Thymus (tissue), 11 donors: ENCODE results near the gene UBA52. TPM values are rescaled to one million over a fixed set of nuclear protein-coding genes. Genes with fewer than 3 reads are reported as not detected.
"Not testable (repeated sequence)": the region's sequence is repeated elsewhere in the genome, so short reads cannot be mapped to it uniquely, and the experiment has no call there.

ENCODE experiments used
- DNase-seq, 9 donors: peaks; one replicate each; pipeline ENCODE4 v3.0.0-alpha.2; 2013; ENCODE audit warnings: low spot score in 9 of 9, low read depth in 6 of 9, missing footprints in 1 of 9
- H3K27ac ChIP-seq, 2 donors: one replicate each; pipeline ENCODE4 v1.5.1; 2013; ENCODE audit warnings: control low read depth in 1 of 2, low read depth in 1 of 2, low read length in 1 of 2, mild to moderate bottlenecking in 1 of 2, moderate library complexity in 1 of 2
- H3K27me3 ChIP-seq, 2 donors: one replicate each; pipeline ENCODE4 v1.5.1; 2013; ENCODE audit warnings: low read length in 1 of 2; ENCODE audit not compliant: control insufficient read depth in 2 of 2, insufficient read depth in 1 of 2
- H3K36me3 ChIP-seq, 2 donors: one replicate each; pipeline ENCODE4 v1.5.1; 2013; ENCODE audit warnings: low read length in 1 of 2, mild to moderate bottlenecking in 1 of 2, moderate library complexity in 1 of 2; ENCODE audit not compliant: control insufficient read depth in 2 of 2, insufficient read depth in 2 of 2
- H3K4me1 ChIP-seq, 2 donors: one replicate each; pipeline ENCODE4 v1.5.1; 2013; ENCODE audit warnings: low read length in 2 of 2; ENCODE audit not compliant: control insufficient read depth in 2 of 2, insufficient read depth in 2 of 2
- H3K4me3 ChIP-seq, 2 donors: one replicate each; pipeline ENCODE4 v1.5.1; 2013; ENCODE audit warnings: low read length in 2 of 2, control low read depth in 1 of 2, mild to moderate bottlenecking in 1 of 2
- H3K9me3 ChIP-seq, 2 donors: one replicate each; pipeline ENCODE4 v1.5.1; 2013; ENCODE audit warnings: low read length in 1 of 2, mild to moderate bottlenecking in 1 of 2; ENCODE audit not compliant: control insufficient read depth in 2 of 2, insufficient read depth in 1 of 2
- WGBS: extraction: QIAGEN DNeasy Blood & Tissue Kit; methylation state at CpG from one replicate; pipeline ENCODE4 v1.1.7; 2013; 5-methylcytosine and 5-hydroxymethylcytosine counted together
- polyA plus RNA-seq: library from polyadenylated mRNA; stranded (reverse); fragments of 200-250 nt; gene quantifications from one replicate; pipeline ENCODE4 v1.2.3, GENCODE V29; 2013
- total RNA-seq: library from RNA; stranded (reverse); fragments of 120-200 nt; gene quantifications from one replicate; pipeline ENCODE4 v1.2.4, GENCODE V29; 2013
- donor health status: healthy.

UBA52 gene
- total and polyA plus RNA-seq, 2 donors = 1,270 to 1,679 TPM

GRCh38 chr19:18587962-18588610, 16.4 kb downstream of the UBA52 start:
- H3K27me3 ChIP-seq = peaks cover 0 to 4% of the 10 kb centered on the region in 2 donors
- peak overlapping the region; percentile 64 to 88 for H3K4me3 ChIP-seq
- H3K4me1 ChIP-seq = peaks cover 13 to 31% of the 10 kb centered on the region in 2 donors
- peak overlapping the region; percentile 96 to 99 for H3K27ac ChIP-seq
- WGBS = 39% methylated on average over 16 of the region's 16 CpGs
- no peaks in the 10 kb centered on the region for H3K9me3 ChIP-seq
- peaks cover 10% of the 10 kb centered on the region in 2 donors for H3K36me3 ChIP-seq
- DNase-seq = peak in 1 of 9 donors; percentile 42

GRCh38 chr19:18588611-18589379, 17.1 kb downstream of the UBA52 start, which contains the start of gene REX1BD:
Gene REX1BD, plus strand, starts transcription at chr19:18588798. Its CDS starts 4 bp downstream, at chr19:18588802.
- H3K36me3 ChIP-seq = peaks cover 10% of the 10 kb centered on the region in 2 donors
- peak within 1 kb of the TSS; percentile 64 to 88 for H3K4me3 ChIP-seq
- no peaks in the 10 kb centered on the region for H3K9me3 ChIP-seq
- under 1% methylated on average over 72 of the region's 72 CpGs for WGBS
- DNase-seq = peak; percentile 77 to 96 (median 88)
- peak within 1 kb of the TSS; percentile 96 to 99 for H3K27ac ChIP-seq
- peaks cover 13 to 37% of the 10 kb centered on the region in 2 donors for H3K4me1 ChIP-seq
- peaks cover 7 to 11% of the 10 kb centered on the region in 2 donors for H3K27me3 ChIP-seq

- peak overlapping the region; percentile 96 to 99 for H3K27ac ChIP-seq
- DNase-seq = peak in 3 of 9 donors; percentile 46 to 60 (median 57)
- H3K4me1 ChIP-seq = peaks cover 21 to 44% of the 10 kb centered on the region in 2 donors
- H3K9me3 ChIP-seq = no peaks in the 10 kb centered on the region
- H3K4me3 ChIP-seq = peak overlapping the region; percentile 64 to 88
- H3K27me3 ChIP-seq = peaks cover 13 to 19% of the 10 kb centered on the region in 2 donors
- WGBS = 25% methylated on average over 52 of the region's 52 CpGs
- H3K36me3 ChIP-seq = peaks cover 10% of the 10 kb centered on the region in 2 donors
Measured at GRCh38 chr19:18589380-18590272, 18.0 kb downstream of the UBA52 start.

- WGBS = 86% methylated on average over 40 of the region's 40 CpGs
- no peak overlapping the region for H3K27ac ChIP-seq
- no peak overlapping the region for H3K4me3 ChIP-seq
- H3K9me3 ChIP-seq = no peaks in the 10 kb centered on the region
- peaks cover 22 to 28% of the 10 kb centered on the region in 2 donors for H3K27me3 ChIP-seq
- peaks cover 10% of the 10 kb centered on the region in 2 donors for H3K36me3 ChIP-seq
- H3K4me1 ChIP-seq = peaks cover 23 to 47% of the 10 kb centered on the region in 2 donors
- peak in 3 of 9 donors; percentile 27 to 68 (median 51) for DNase-seq
Measured at GRCh38 chr19:18590273-18591272, 18.9 kb downstream of the UBA52 start.

- H3K9me3 ChIP-seq = no peaks in the 10 kb centered on the region
- H3K36me3 ChIP-seq = peaks cover 10% of the 10 kb centered on the region in 2 donors
- H3K27me3 ChIP-seq = peaks cover 33 to 41% of the 10 kb centered on the region in 2 donors
- WGBS = 97% methylated on average over 22 of the region's 22 CpGs
- no peak for DNase-seq
- no peak overlapping the region for H3K27ac ChIP-seq
- no peak overlapping the region for H3K4me3 ChIP-seq
- peaks cover 23 to 45% of the 10 kb centered on the region in 2 donors for H3K4me1 ChIP-seq
Measured at GRCh38 chr19:18591735-18592385, 20.2 kb downstream of the UBA52 start.

- not testable (repeated sequence) for H3K9me3 ChIP-seq, H3K4me3 ChIP-seq, DNase-seq, H3K27ac ChIP-seq
- peaks cover 10% of the 10 kb centered on the region in 2 donors for H3K36me3 ChIP-seq
- 98% methylated on average over 5 of the region's 5 CpGs for WGBS
- peaks cover 35 to 49% of the 10 kb centered on the region in 2 donors for H3K27me3 ChIP-seq
- H3K4me1 ChIP-seq = peaks cover 22 to 43% of the 10 kb centered on the region in 2 donors
Measured at GRCh38 chr19:18592732-18593131, 21.1 kb downstream of the UBA52 start.

GRCh38 chr19:18593367-18594095, 21.9 kb downstream of the UBA52 start:
- 57% methylated on average over 25 of the region's 25 CpGs for WGBS
- Histone ChIP-seq H3K4me1 (peaks cover 16 to 35% of the 10 kb centered on the region in 2 donors), H3K27me3 (peaks cover 43 to 57% of the 10 kb centered on the region in 2 donors), H3K27ac (no peak overlapping the region), H3K36me3 (peaks cover 10% of the 10 kb centered on the region in 2 donors), H3K9me3 (no peaks in the 10 kb centered on the region), H3K4me3 (peak overlapping the region in 1 of 2 donors; percentile 37)
- DNase-seq = no peak
